SJSA1 (cell line): ENCODE measurements around the gene BLOC1S3. TPM values are rescaled to one million over a fixed set of nuclear protein-coding genes. Genes with fewer than 3 reads are reported as not detected.

Source experiments
- DNase-seq, 2 experiments: peaks; one replicate each; pipeline ENCODE4 v3.0.0-alpha.2; 2015 to 2020; ENCODE audit warnings: low spot score in 2 of 2, low read depth in 1 of 2
- H3K27ac ChIP-seq: fragments of 250-450 bp; sonication (Bioruptor Pico); 2 replicates; pipeline ENCODE4 v1.5.1; 2020; ENCODE audit warnings: mild to moderate bottlenecking, moderate library complexity
- H3K27me3 ChIP-seq: fragments of 250-450 bp; sonication (Bioruptor Pico); replicated peaks from 2 replicates; pipeline ENCODE4 v1.5.1; 2020; ENCODE audit warnings: mild to moderate bottlenecking, moderate library complexity
- H3K36me3 ChIP-seq: fragments of 250-450 bp; sonication (Bioruptor Pico); 2 replicates; pipeline ENCODE4 v1.5.1; 2020; ENCODE audit warnings: mild to moderate bottlenecking
- H3K4me1 ChIP-seq: fragments of 250-450 bp; sonication (Bioruptor Pico); replicated peaks from 2 replicates; pipeline ENCODE4 v1.6.1; 2021; ENCODE audit warnings: mild to moderate bottlenecking
- H3K4me3 ChIP-seq: fragments of 250-450 bp; sonication (Bioruptor Pico); 2 replicates; pipeline ENCODE4 v1.5.1; 2020; ENCODE audit warnings: mild to moderate bottlenecking
- H3K9me3 ChIP-seq: fragments of 250-450 bp; sonication (Bioruptor Pico); replicated peaks from 2 replicates; pipeline ENCODE4 v1.5.1; 2020; ENCODE audit warnings: mild to moderate bottlenecking
- total RNA-seq: library from RNA; depleted of rRNA; stranded (reverse); fragments of >200 nt; shearing (Covaris generic); gene quantifications from 2 replicates; pipeline ENCODE4 v1.2.3, GENCODE V29; 2014

BLOC1S3 gene
- total RNA-seq, 1 experiment from 2014 or later: 2.9 TPM

- H3K4me1 ChIP-seq: peaks cover 9% of the 10 kb centered on the region
- H3K9me3 ChIP-seq: no peaks in the 10 kb centered on the region
- H3K36me3 ChIP-seq: no peaks in the 10 kb centered on the region
- H3K27ac ChIP-seq: no peak overlapping the region
- H3K27me3 ChIP-seq: peaks cover 6% of the 10 kb centered on the region; the same call in 1 of the 2 replicates
- DNase-seq: no peak
- H3K4me3 ChIP-seq: no peak overlapping the region
Observed at GRCh38 chr19:45161738-45162607, 16.6 kb upstream of the BLOC1S3 start.

- no peaks in the 10 kb centered on the region for H3K9me3 ChIP-seq
Observed at GRCh38 chr19:45162608-45163143, 15.9 kb upstream of the BLOC1S3 start.

DNA sequence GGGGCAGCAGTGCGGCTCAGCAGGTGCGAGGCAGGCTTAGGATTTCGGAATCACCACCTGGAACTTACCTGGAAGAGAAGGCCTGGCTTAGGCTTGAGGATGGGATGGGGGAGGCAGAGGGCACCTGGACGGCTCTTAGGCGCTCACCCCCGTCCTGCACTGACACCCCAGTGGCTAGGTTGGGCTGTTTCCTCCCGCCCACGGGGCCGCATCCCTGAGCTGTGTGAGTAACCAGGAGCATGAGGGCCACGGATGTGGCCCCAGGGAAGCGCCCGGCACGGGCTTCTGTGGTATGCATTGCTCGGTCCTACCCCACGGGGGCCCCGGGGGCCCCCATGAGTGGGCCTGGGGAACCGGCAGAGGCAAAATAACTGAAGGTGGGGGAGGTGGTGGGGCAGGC lies 15.4 kb upstream of the BLOC1S3 start:
- Histone ChIP-seq H3K4me3 (no peak overlapping the region), H3K27me3 (peaks cover 6% of the 10 kb centered on the region; the same call in 1 of the 2 replicates), H3K9me3 (no peaks in the 10 kb centered on the region), H3K27ac (no peak overlapping the region), H3K36me3 (no peaks in the 10 kb centered on the region), H3K4me1 (peaks cover 9% of the 10 kb centered on the region)
- DNase-seq: no peak

More at GRCh38 chr19:45162608-45163143, 15.9 kb upstream of the BLOC1S3 start:
- Histone ChIP-seq H3K4me3 (no peak overlapping the region), H3K4me1 (peaks cover 9% of the 10 kb centered on the region), H3K27ac (no peak overlapping the region), H3K27me3 (peaks cover 6% of the 10 kb centered on the region; the same call in 1 of the 2 replicates), H3K36me3 (no peaks in the 10 kb centered on the region)
- no peak for DNase-seq

GRCh38 chr19:45163751-45164460 lies 14.7 kb upstream of the BLOC1S3 start:
- DNase-seq: no peak
- H3K4me3 ChIP-seq: no peak overlapping the region
- H3K9me3 ChIP-seq: no peaks in the 10 kb centered on the region
- peaks cover 9% of the 10 kb centered on the region for H3K4me1 ChIP-seq
- no peak overlapping the region for H3K27ac ChIP-seq
- no peaks in the 10 kb centered on the region for H3K36me3 ChIP-seq
- peaks cover 6% of the 10 kb centered on the region; the same call in 1 of the 2 replicates for H3K27me3 ChIP-seq

GRCh38 chr19:45164577-45165335 lies 13.8 kb upstream of the BLOC1S3 start:
- peaks cover 6% of the 10 kb centered on the region; the same call in 1 of the 2 replicates for H3K27me3 ChIP-seq
- H3K4me1 ChIP-seq: peaks cover 9% of the 10 kb centered on the region
- H3K27ac ChIP-seq: no peak overlapping the region
- DNase-seq: peak; percentile 42 to 74
- H3K4me3 ChIP-seq: no peak overlapping the region
- no peaks in the 10 kb centered on the region for H3K9me3 ChIP-seq
- H3K36me3 ChIP-seq: no peaks in the 10 kb centered on the region

DNA sequence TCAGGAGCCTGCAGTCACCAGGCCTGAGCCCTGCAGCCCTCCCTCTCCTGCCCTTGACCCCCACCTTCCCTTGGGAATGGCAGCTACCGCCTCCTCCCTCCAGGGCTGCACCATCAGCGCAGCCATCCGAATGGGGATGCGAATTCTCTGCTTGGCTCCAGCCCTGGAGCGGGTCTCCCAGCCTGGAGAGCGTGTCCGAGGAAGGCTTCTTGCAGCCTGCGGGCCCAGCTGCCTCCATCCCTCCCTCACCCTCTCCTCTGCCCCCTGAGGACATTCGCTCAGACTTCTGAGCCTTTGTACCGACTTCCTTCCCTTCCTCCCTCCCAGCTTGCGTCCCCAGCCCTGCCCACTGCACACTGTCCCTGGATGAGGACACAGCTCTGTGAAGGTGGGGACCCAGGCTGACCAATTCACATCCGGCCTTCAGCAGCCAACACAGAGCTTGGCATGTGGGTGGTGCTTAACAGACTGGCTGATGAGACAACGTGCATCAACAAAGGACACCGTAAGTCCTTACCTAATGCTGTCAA lies 11.8 kb upstream of the BLOC1S3 start:
- Histone ChIP-seq H3K27me3 (no peaks in the 10 kb centered on the region), H3K4me3 (no peak overlapping the region), H3K9me3 (no peaks in the 10 kb centered on the region), H3K4me1 (peaks cover 19% of the 10 kb centered on the region), H3K27ac (no peak overlapping the region), H3K36me3 (no peaks in the 10 kb centered on the region)
- DNase-seq: no peak

DNA sequence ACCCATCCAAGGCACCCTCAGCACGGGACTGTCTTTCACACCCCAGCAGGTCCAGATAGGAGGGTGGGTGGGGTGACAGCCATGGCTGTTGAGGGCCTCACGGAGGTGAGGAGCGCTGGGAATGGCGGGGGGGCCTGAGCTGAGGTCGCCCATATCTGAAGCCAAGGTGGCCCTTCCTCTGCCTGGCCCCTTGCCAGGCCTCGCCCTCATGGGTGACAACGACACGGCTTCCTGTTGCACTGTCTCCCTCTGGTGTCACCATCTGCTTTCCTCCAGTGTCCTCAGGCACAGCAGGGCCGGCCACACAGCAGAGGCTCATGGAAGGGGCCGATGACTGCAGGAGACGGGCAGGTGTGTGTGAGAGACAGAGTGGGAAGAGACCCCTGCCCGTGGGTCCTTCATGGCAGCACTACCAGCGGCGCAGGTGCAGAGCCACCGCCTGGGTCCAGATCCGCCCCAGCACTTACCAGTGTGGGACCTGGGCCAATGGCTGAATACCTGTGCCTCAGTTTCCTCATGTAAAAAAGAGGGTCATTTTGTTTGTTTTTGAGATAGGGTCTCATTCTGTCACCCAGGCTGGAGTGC lies 9.7 kb upstream of the BLOC1S3 start:
- peaks cover 19% of the 10 kb centered on the region for H3K4me1 ChIP-seq
- H3K4me3 ChIP-seq: no peak overlapping the region
- H3K36me3 ChIP-seq: no peaks in the 10 kb centered on the region
- H3K27me3 ChIP-seq: no peaks in the 10 kb centered on the region
- DNase-seq: no peak
- H3K9me3 ChIP-seq: no peaks in the 10 kb centered on the region
- no peak overlapping the region for H3K27ac ChIP-seq

DNA sequence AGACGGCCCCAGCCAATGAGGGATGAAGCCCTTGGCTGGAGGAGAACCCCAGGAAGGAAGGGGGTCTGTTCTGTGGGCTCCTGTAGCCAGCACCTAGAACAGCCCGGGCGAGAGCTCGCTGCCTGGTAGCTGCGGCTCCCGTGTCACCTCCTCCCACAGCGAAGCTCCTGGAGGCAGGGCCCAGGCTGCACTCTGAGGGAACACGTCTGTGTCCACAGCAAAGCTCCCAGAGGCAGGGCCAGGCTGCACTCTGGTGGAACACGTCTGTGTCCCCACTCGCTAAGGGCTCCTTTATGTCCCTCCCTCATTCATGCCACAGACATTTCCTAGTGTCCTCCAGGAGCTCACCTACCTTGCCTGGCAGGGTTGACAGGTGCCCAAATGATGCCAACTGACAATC lies 9.0 kb upstream of the BLOC1S3 start:
- Histone ChIP-seq H3K4me1 (peaks cover 12% of the 10 kb centered on the region), H3K9me3 (no peaks in the 10 kb centered on the region), H3K27me3 (no peaks in the 10 kb centered on the region), H3K27ac (no peak overlapping the region), H3K36me3 (no peaks in the 10 kb centered on the region), H3K4me3 (no peak overlapping the region)
- no peak for DNase-seq

DNA sequence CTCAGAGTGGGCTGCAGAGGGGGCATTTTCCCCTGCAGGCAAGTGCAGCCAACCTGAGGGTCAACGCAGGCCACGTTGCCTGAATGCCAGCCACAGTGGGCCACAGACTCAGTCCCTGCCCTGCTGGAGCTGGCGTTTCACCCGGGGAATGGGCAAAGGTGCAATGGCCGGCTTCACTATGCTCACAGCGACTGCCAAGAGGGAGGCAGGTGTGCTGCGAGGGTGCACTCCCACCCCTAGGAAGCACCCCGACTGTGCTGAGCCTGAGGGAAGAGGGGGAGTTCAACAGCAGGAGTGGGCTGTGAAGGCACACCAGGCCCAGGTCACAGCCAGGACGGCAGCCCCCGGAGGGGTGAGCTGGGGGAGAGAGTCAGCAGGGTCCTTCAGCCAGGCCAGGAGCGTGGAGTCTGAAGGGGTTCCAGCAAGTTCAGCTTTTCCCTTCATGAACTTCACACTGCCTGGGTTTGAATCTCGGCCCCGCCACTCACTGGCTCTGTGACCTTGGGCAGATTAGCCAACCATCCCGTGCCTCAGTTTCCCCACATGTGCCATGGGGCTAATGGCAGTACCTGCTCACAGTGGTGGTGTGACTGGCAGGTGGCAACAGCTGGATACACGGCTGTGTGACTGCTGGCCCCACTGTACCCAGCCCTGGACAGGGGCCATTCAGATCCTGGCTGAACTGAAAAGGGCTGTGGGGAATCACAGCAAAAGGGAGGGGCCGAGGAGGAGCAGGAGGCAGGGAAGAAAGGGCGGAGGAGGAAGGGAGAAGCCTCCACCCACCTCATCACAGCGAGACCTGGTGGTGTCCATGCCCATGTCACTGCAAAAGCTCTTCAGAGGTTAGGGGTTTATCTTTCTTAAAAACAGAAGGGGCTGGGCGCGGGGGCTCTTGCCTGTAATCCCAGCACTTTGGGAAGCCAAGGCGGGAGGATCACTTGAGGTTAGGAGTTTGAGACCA lies 8.2 kb upstream of the BLOC1S3 start:
- DNase-seq: no peak
- Histone ChIP-seq H3K4me1 (peaks cover 10% of the 10 kb centered on the region), H3K27ac (no peak overlapping the region), H3K27me3 (no peaks in the 10 kb centered on the region), H3K9me3 (no peaks in the 10 kb centered on the region), H3K36me3 (no peaks in the 10 kb centered on the region), H3K4me3 (no peak overlapping the region)

- H3K4me3 ChIP-seq: no peak overlapping the region
- peaks cover 10% of the 10 kb centered on the region for H3K4me1 ChIP-seq
- H3K36me3 ChIP-seq: no peaks in the 10 kb centered on the region
- no peaks in the 10 kb centered on the region for H3K9me3 ChIP-seq
- DNase-seq: no peak
- no peak overlapping the region for H3K27ac ChIP-seq
- no peaks in the 10 kb centered on the region for H3K27me3 ChIP-seq
Observed at GRCh38 chr19:45171211-45171623, 7.4 kb upstream of the BLOC1S3 start.

DNA sequence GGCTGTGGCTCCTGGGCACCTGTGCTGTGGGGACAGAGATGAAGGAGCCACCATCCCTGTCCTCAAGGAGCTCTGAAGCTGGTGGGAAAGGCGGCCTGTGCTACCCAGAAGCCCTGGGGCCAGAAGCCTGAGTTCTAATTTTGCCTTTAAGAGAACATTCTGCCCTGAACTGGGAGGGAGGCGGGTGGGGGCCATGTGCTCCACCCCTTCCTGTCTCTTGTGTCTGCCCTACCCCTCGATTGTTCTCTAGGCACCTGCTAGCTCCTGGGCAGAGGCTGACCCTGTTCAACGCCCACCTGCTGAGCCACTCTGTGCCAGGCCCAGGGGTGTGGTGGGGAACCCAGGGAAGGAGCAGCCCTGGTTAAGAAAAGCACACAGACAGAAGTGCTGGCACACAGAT lies 6.4 kb upstream of the BLOC1S3 start:
- peaks cover 12% of the 10 kb centered on the region for H3K4me1 ChIP-seq
- H3K9me3 ChIP-seq: no peaks in the 10 kb centered on the region
- DNase-seq: no peak
- H3K27ac ChIP-seq: no peak overlapping the region
- H3K36me3 ChIP-seq: no peaks in the 10 kb centered on the region
- H3K27me3 ChIP-seq: no peaks in the 10 kb centered on the region
- no peak overlapping the region for H3K4me3 ChIP-seq

DNA sequence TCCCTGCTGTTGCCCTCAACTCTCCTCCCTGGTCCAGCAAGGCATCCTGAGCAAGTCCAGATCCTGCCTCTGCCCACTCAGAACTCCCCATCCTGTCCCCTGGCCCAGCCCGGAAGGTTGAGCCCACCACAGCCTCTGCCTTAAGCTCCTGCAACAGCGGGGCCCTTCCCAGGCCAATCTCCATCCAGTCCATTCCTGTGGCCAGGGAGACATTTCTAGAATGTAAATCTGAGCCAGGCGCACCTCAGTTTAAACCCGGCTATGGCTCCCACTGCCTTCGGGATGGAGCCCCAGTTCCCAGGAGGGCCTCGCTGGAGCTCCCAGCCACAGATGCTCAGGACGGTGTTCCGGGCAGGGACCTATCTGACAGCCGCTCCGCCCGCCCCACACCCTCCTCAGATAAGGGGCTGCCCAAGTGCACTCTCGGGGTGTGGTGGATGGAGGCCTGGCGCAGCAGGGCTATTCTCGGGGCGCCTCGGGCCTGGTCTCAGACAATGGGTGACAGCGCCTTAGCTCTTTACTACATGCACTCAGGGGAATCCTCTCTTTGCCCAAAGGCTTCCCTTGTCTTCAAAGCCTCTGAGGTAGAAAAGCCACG lies 5.9 kb upstream of the BLOC1S3 start:
- no peak for DNase-seq
- Histone ChIP-seq H3K9me3 (no peaks in the 10 kb centered on the region), H3K4me3 (no peak overlapping the region), H3K4me1 (peaks cover 17% of the 10 kb centered on the region), H3K27ac (no peak overlapping the region), H3K27me3 (no peaks in the 10 kb centered on the region), H3K36me3 (no peaks in the 10 kb centered on the region)
